Activated CD4-positive, alpha-beta T cell treated with anti-CD3 and anti-CD28 coated beads, Interleukin-2, amount 50 U/mL, for 16 hours (primary cell): ENCODE data around the gene CHRNB4.

Source experiments
- DNase-seq: peaks from one replicate; pipeline ENCODE4 v3.0.0-alpha.2; 2020

Gene CHRNB4

GRCh38 chr15:78630886-78631633 lies 9.9 kb downstream of the CHRNB4 start:
- no peak for DNase-seq

DNA sequence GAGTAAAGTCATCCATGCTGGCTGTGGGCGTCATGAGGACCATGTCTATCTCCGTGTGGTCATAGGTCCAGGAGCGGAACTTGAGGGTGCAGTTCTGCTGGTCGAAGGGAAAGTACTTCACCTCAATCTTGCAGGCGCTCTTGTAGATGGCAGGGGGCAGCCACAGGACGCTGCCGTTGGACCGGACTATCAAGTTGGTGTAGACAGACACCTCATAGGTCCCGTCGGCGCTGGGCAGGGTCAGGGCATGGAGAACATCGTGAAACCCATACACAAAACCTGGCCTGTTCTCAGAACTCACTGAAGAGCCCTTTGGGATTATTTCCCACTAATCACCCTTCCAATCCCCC lies 11.3 kb downstream of the CHRNB4 start:
- DNase-seq = no peak

GRCh38 chr15:78629031-78629715 lies 11.8 kb downstream of the CHRNB4 start:
- no peak for DNase-seq

GRCh38 chr15:78628227-78628626 lies 12.8 kb downstream of the CHRNB4 start:
- no peak for DNase-seq

DNA sequence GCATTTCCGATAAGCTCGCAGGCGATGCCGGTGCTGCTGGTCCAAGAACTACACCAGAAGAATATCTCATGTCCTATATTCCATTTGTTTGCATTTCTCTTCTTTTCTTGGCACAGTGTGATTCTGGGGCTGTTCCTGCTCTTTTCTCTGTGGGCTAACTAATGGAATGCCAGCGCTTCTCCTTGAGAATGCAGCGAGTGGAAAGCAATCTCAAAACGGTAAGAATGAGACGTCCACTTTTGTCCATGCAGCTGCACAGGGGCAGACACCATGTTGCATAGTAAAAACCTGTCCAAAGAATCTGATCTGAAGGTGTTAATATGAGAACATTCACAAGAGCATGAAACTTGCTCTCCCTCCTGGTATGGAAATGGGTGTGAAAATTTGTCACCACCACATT lies 13.7 kb downstream of the CHRNB4 start:
- DNase-seq = no peak

- no peak for DNase-seq
Observed at GRCh38 chr15:78626381-78626995, 14.5 kb downstream of the CHRNB4 start.

GRCh38 chr15:78625606-78626280 lies 15.3 kb downstream of the CHRNB4 start:
- DNase-seq = no peak

- DNase-seq = no peak
Observed at GRCh38 chr15:78624651-78625590, 16.1 kb downstream of the CHRNB4 start.

GRCh38 chr15:78623786-78624497 lies 17.1 kb downstream of the CHRNB4 start:
- DNase-seq = no peak

- DNase-seq = no peak
Observed at GRCh38 chr15:78621810-78622402, 19.1 kb downstream of the CHRNB4 start.

DNA sequence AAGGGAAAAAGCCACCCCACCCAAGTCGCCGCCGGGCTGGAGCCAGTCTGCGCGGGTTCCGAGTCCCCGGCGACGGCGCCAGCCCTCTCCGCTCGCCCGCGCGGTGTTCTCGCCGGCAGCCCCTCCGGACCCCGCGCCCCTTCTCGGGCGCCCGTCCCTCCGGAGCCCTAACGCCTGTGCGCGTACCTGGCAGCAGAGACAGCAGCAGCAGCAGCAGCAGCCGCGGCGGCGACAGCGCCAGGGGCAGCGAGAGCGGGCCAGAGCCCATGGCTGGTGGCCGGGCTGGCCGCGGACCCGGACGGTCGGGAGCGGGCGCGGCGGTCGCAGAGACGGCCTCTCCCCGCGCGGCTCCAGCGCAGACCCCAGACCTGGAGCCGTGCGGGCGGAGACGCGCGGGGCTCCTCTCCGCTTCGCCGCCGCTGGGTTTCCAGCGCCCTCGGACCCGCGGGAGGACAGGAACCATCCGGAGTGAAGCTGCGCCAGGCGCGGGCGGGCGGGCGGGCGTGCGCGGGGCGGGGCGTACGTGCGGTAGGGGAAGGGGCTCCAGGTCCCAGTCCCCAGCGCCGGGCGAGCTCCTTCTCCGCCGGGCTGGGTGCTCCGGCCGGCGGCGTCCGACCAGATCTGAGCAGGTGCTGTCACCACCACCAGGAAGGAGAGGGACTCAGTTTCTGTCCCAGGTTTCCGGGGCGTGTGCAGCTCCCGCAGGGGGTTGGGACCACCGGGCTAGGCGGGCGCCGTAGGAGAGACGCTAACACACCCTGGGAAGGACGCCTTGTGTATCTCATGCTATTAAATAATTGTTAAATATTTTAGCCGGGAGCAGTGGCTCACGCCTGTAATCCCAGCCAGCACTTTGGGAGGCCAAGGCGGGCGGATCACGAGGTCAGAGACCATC lies 20.2 kb downstream of the CHRNB4 start, which contains the start of gene CHRNA3:
Gene CHRNA3 (minus strand): TSS at position 470 of the 895 bp plus-strand sequence. CDS start 202 bp downstream, at position 268.
- DNase-seq = no peak

GRCh38 chr15:78620021-78620526 lies 20.9 kb downstream of the CHRNB4 start:
- DNase-seq = no peak

DNA sequence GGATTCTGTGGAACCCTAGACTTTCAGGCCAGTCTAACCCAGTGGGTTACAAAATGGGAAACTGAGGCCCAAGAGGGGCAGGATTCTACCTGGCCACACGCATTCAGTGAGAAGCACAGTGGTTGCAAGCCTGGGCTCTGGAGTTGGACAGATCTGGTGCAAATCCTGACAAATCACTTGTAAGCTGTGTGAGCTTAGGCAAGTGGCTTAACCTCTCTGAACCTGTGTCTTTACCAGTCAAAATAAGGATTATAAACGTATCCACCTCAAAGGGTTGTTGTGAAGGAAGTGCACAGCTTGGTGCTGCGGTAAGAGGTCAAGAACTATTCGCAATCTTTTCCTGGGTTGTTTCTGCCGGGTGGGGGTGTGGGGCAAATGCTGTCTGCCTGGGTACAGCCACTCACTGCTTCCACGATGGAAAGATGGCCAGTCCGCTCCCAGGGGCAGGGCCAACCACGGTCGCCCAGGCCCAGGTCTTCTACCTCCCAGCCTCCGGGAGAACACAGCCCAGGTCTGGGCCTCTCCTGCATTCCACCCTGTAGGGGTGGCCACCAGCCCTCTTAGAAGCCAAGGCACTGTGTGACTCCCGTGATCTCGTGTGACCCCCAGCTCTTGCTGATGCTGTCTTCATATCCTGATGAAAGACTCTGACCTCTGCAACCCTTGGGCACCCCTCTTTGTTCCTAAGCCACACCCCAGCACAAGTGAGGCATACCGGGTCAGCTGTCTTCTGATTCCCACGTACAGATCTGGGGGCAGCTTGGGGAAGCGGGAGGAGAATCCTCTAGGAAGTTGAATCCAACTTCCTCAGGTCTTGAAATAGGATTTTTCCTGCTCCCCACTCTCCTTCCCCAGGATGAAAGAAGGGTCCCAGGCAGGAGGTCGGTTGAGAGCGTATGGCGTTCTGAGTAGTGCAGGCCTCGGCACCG lies 21.7 kb downstream of the CHRNB4 start:
- no peak for DNase-seq

DNA sequence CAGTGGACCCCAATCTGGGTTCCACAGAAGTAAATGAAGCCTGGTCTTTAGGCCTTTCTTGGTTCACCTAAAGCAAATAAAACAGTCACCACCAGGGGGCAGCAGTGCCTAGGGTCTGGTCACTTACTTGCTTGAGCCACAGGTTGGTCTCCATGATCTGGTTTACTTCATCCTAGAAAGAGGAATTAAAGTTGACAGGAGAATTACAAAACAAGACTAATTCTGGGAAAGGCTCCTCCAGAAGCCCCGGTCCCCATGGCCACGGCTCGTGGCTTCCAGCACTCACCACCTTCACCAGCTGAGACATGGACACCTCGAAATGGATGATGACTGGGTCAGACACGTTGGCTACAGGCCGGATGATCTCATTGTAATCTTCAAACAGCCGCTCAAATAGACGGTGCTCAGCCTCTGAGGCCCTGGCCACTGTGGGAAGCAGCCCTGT lies 22.5 kb downstream of the CHRNB4 start:
- DNase-seq = peak; percentile 82

DNA sequence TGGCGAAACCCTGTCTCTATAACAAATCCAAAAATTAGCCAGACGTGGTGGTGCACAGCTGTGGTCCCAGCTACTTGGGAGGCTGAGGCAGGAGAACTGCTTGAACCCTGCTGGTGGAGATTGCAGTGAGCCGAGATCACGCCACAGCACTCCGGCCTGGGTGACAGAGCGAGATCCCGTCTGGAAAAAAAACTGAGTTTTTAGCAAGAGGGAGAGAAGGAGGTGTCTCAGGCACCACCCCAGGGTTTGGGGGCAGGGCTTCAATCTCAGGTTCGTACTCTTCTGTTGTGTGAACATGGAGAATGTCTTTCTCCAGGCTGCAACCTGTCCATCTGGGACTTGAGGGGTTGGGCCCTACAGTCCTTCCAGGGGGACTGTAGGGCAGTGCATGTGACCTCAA lies 22.9 kb downstream of the CHRNB4 start:
- no peak for DNase-seq

- no peak for DNase-seq
Observed at GRCh38 chr15:78617516-78617915, 23.5 kb downstream of the CHRNB4 start.

GRCh38 chr15:78617076-78617475 lies 23.9 kb downstream of the CHRNB4 start:
- no peak for DNase-seq

GRCh38 chr15:78616506-78616905 lies 24.5 kb downstream of the CHRNB4 start:
- no peak for DNase-seq

DNA sequence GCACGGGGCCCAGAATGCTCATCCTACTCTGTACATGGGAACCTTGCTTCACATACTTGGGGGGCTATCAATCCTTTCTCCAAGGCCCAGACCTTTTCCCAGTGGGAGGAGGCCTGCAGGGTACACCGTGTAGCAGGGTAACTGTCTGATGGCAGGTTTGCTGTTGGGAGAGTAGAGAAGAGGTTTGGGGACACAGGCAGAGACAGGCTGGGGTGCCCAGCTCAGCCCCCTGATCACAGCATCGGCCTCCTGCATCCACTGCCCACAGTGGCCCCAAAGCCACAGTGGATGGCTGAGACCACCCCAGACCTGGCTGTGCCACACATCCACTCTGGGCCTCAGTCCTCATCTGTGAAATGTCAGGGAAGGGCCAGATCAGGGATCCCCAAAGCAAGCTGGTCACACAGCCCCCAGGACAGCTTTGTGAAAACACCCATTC lies 25.8 kb downstream of the CHRNB4 start:
- no peak for DNase-seq
